K562 (cell line): ENCODE data around the gene KLHL29. TPM values are rescaled to one million over a fixed set of nuclear protein-coding genes. Genes with fewer than 3 reads are reported as not detected.
A peak's percentile ranks its signal among the peaks of the same experiment; 100 is the strongest.

Source experiments
- ATAC-seq: fragments of 200-7000 bp; cut with Tn5 transposase; 3 replicates; pipeline ENCODE4 v1.9.1; 2020; ENCODE audit warnings: moderate library complexity
- BruUV-seq: library from RNA; stranded (reverse); fragments of 400-500 nt; replicated peaks from 2 replicates; lab custom pipeline; 2021; lab: Mats Ljungman, UMichigan
- CTCF ChIA-PET: fragments of 300-600 bp; formaldehyde crosslinking; extraction: SDS; loops from one replicate; lab custom pipeline; 2021; ENCODE audit warnings: low intra/inter-chr PET ratio; lab: Yijun Ruan, JAX
- POLR2A ChIA-PET: fragments of 300-600, 350-650 bp; sonication (Branson Sonifier 250); formaldehyde crosslinking; extraction: SDS; loops from one replicate; lab custom pipeline; 2021; ENCODE audit warnings: antibody characterized with exemption, inconsistent platforms; lab: Yijun Ruan, JAX
- DNase-seq, 4 experiments: peaks; one replicate each; pipeline versions ENCODE4 v3.0.0 to v3.0.0-alpha.2; 2011 to 2018; ENCODE audit warnings: low spot score in 3 of 4, mixed read lengths in 3 of 4; ENCODE audit errors: extremely low read depth in 1 of 4
- FAIRE-seq: peaks from 2 replicates; lab custom pipeline; 2011; peaks lifted over from hg19 to GRCh38; lab: Jason Lieb, UNC
- H2AFZ ChIP-seq: 2 replicates; pipeline ENCODE4 v1.6.0; 2011; ENCODE audit warnings: low read depth, low read length, control low read depth, inconsistent platforms
- H3K27ac ChIP-seq: fragments of 200-600 bp; 3 replicates; pipeline ENCODE4 v1.8.0; 2011; ENCODE audit warnings: low read depth, mild to moderate bottlenecking, control low read depth, inconsistent platforms, low read length, moderate library complexity, mixed read lengths; ENCODE audit errors: extremely low read depth
- H3K27me3 ChIP-seq, 2 experiments: fragments of 300-600 bp in 1 of 2; 2 replicates in 1 of 2; 3 replicates in 1 of 2; pipeline versions ENCODE4 v1.6.0 to v1.8.0; 2011; ENCODE audit warnings: inconsistent platforms in 2 of 2, low read length in 2 of 2, mild to moderate bottlenecking in 1 of 2, mixed read lengths in 1 of 2, moderate library complexity in 1 of 2; ENCODE audit not compliant: control insufficient read depth in 2 of 2, insufficient read depth in 2 of 2
- H3K36me3 ChIP-seq: fragments of 300-600 bp; 3 replicates; pipeline ENCODE4 v1.8.0; 2011; ENCODE audit warnings: mild to moderate bottlenecking, low read length, inconsistent platforms; ENCODE audit not compliant: control insufficient read depth, insufficient read depth
- H3K4me1 ChIP-seq, 2 experiments: fragments of 200-600 bp in 1 of 2; replicated peaks in 1 of 2; 2 replicates in 1 of 2; 3 replicates in 1 of 2; pipeline versions ENCODE4 v1.5.1 to v1.8.0; 2011; ENCODE audit warnings: inconsistent platforms in 2 of 2, low read length in 2 of 2, mild to moderate bottlenecking in 1 of 2, mixed read lengths in 1 of 2, moderate library complexity in 1 of 2; ENCODE audit not compliant: control insufficient read depth in 2 of 2, insufficient read depth in 2 of 2
- H3K4me2 ChIP-seq: 2 replicates; pipeline ENCODE4 v1.6.1; 2011; ENCODE audit warnings: low read length, control low read depth, inconsistent platforms, mixed read lengths; ENCODE audit not compliant: insufficient read depth
- H3K4me3 ChIP-seq: fragments of 200-600 bp; sonication (generic), shearing (Covaris generic); 2 replicates; pipeline ENCODE4 v1.5.1; 2016; ENCODE audit warnings: control low read depth, inconsistent platforms
- H3K79me2 ChIP-seq: fragments of 200-600 bp; 3 replicates; pipeline ENCODE4 v1.8.0; 2011; ENCODE audit warnings: low read length, inconsistent platforms; ENCODE audit not compliant: control insufficient read depth, insufficient read depth
- H3K9ac ChIP-seq, 2 experiments: 2 replicates each; pipeline versions ENCODE4 v1.6.0 to v1.6.1; 2011; ENCODE audit warnings: low read depth in 2 of 2, low read length in 2 of 2, control low read depth in 1 of 2, inconsistent platforms in 1 of 2, mild to moderate bottlenecking in 1 of 2, mixed read lengths in 1 of 2; ENCODE audit not compliant: insufficient read depth in 1 of 2
- H3K9me1 ChIP-seq: one replicate; pipeline ENCODE4 v1.6.0; 2011; ENCODE audit warnings: inconsistent platforms, mild to moderate bottlenecking, low read length, moderate library complexity; ENCODE audit not compliant: control insufficient read depth, insufficient read depth
- H3K9me3 ChIP-seq: replicated peaks from 2 replicates; pipeline ENCODE4 v1.5.1; 2011; ENCODE audit warnings: low read depth, low read length, inconsistent platforms; ENCODE audit not compliant: control insufficient read depth, insufficient read depth
- H4K20me1 ChIP-seq: replicated peaks from 2 replicates; pipeline ENCODE4 v1.6.1; 2011; ENCODE audit warnings: low read length, inconsistent platforms, mixed read lengths; ENCODE audit not compliant: control insufficient read depth, insufficient read depth
- EZH2 ChIP-seq: IDR thresholded peaks from 2 replicates; pipeline ENCODE4 v1.6.1; 2012; ENCODE audit warnings: low read depth, mild to moderate bottlenecking, inconsistent platforms, low read length, borderline replicate concordance
- WGBS: fragments of 100-300 bp; shearing (Covaris generic); methylation state at CpG from one replicate; pipeline ENCODE4 v1.1.6; 2016; ENCODE audit warnings: low coverage, mixed read lengths; ENCODE audit not compliant: insufficient coverage; ENCODE audit errors: missing lambda C conversion rate; 5-methylcytosine and 5-hydroxymethylcytosine counted together
- in situ Hi-C: fragments of 300-500 bp; cut with MboI; formaldehyde crosslinking; loops from 4 replicates; pipeline ENCODE4 v1.15.0; 2018; ENCODE audit warnings: inconsistent platforms, mixed read lengths
- intact Hi-C: fragments of 100-400 bp; cut with micrococcal nuclease; formaldehyde crosslinking; loops from 2 replicates; pipeline ENCODE4 v1.14.2; 2022
- polyA plus RNA-seq, 8 experiments: library from polyadenylated mRNA; depleted of rRNA in 4 of 8; stranded (reverse) in 5 of 8; unstranded in 3 of 8; fragments of >200 nt; fragmentation: Nextera tagmentation in 2 of 8; fragmentation: Illumina TruSeq in 1 of 8; extraction: Ambion mirVana in 2 of 8; extraction: Trizol in 1 of 8; gene quantifications; 2 replicates each; pipeline versions ENCODE4 v1.2.1 to v1.2.3, GENCODE V29; 2011 to 2014; ENCODE audit warnings: inconsistent platforms in 1 of 8, missing spikeins in 1 of 8
- total RNA-seq, 7 experiments: library from RNA; depleted of rRNA in 6 of 7; stranded (reverse); fragments of >200 nt in 6 of 7; fragmentation: Illumina TruSeq in 2 of 7; extraction: Trizol in 2 of 7; gene quantifications; 2 replicates each; pipeline versions ENCODE4 v1.2.1 to v1.2.3, GENCODE V29; 2011 to 2021; ENCODE audit warnings: low replicate concordance in 1 of 7
- TF ChIP-seq, protein P1 (sequence below), 2 experiments: fragments of 450-650 bp in 1 of 2; IDR thresholded peaks; 2 replicates each; pipeline ENCODE4 v1.6.1; 2011 to 2017; ENCODE audit warnings: low read depth in 2 of 2, antibody characterized with exemption in 1 of 2, borderline replicate concordance in 1 of 2, low read length in 1 of 2, mild to moderate bottlenecking in 1 of 2, mixed read lengths in 1 of 2; ENCODE audit not compliant: control insufficient read depth in 1 of 2
- TF ChIP-seq, protein P2 (sequence below), 3 experiments: IDR thresholded peaks in 2 of 3; conservative IDR thresholded peaks in 1 of 3; 2 replicates each; pipeline ENCODE4 v1.5.1; 2011 to 2012; ENCODE audit warnings: low read length in 3 of 3, mild to moderate bottlenecking in 3 of 3, control low read depth in 2 of 3, improper control_type of control experiment in 1 of 3, inconsistent platforms in 1 of 3, low read depth in 1 of 3, mixed read lengths in 1 of 3, moderate library complexity in 1 of 3; ENCODE audit not compliant: insufficient read depth in 2 of 3

KLHL29 gene
- total and polyA plus RNA-seq, 9 of the 15 experiments (the other 6 are each of a cell fraction or from before 2014, with no cell fraction given): 0.03 to 0.31 (median 0.08) TPM; not detected in 1

DNA sequence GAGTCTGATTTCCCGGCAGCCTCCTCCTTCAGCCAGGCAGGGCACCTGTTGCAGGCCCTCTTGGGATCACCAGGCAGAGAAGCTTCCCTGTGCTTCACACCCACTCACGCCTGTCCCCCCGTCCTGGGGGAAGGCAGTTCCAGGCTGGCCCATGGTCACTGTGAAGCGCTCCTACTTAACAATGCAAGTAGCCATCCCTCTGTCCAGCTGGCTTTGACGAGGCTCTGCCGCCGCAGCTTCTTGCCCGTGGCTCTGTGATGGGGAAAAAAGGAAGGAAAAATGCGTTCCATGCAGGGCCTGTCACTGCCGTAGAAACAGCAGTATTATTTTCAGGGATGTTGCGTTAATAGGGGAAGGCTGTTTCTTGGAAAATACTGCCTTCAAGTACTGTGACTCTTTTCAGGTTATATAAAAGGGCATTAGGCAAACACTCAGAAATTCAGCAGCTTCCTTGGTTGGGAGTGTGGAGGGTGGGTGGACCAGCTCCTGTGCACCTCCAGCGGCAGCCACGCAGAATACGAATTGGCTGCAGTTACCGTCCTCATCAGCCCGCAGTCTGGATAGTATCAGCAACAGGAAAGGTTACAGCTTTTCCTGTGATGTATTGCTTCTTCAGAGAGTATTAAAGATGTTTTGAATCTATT lies 232.3 kb downstream of the KLHL29 start:
- no peak overlapping the region for H2AFZ ChIP-seq
- DNase-seq: peak in 2 of 4 experiments; percentile 16 to 42
- no peaks in the 10 kb centered on the region for H3K36me3 ChIP-seq
- peaks cover 37 to 77% of the 10 kb centered on the region in 2 experiments for H3K27me3 ChIP-seq
- WGBS: 3% methylated on average over 16 of the region's 16 CpGs
- no peaks in the 10 kb centered on the region for H3K79me2 ChIP-seq
- ChIA-PET POLR2A (no interaction called here), CTCF (no interaction called here)
- no peaks in the 10 kb centered on the region for H3K4me1 ChIP-seq
- TF ChIP-seq, protein P1, sequence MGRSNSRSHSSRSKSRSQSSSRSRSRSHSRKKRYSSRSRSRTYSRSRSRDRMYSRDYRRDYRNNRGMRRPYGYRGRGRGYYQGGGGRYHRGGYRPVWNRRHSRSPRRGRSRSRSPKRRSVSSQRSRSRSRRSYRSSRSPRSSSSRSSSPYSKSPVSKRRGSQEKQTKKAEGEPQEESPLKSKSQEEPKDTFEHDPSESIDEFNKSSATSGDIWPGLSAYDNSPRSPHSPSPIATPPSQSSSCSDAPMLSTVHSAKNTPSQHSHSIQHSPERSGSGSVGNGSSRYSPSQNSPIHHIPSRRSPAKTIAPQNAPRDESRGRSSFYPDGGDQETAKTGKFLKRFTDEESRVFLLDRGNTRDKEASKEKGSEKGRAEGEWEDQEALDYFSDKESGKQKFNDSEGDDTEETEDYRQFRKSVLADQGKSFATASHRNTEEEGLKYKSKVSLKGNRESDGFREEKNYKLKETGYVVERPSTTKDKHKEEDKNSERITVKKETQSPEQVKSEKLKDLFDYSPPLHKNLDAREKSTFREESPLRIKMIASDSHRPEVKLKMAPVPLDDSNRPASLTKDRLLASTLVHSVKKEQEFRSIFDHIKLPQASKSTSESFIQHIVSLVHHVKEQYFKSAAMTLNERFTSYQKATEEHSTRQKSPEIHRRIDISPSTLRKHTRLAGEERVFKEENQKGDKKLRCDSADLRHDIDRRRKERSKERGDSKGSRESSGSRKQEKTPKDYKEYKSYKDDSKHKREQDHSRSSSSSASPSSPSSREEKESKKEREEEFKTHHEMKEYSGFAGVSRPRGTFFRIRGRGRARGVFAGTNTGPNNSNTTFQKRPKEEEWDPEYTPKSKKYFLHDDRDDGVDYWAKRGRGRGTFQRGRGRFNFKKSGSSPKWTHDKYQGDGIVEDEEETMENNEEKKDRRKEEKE (IDR thresholded peaks at IDR 0.05; ENCODE audit: borderline replicate concordance in 1 of 2, control insufficient read depth in 1 of 2, low read depth in 2 of 2, low read length in 1 of 2): no peak
- TF ChIP-seq EZH2: peak; percentile 49; the same call in 1 of the 2 replicates
- TF ChIP-seq, protein P2, sequence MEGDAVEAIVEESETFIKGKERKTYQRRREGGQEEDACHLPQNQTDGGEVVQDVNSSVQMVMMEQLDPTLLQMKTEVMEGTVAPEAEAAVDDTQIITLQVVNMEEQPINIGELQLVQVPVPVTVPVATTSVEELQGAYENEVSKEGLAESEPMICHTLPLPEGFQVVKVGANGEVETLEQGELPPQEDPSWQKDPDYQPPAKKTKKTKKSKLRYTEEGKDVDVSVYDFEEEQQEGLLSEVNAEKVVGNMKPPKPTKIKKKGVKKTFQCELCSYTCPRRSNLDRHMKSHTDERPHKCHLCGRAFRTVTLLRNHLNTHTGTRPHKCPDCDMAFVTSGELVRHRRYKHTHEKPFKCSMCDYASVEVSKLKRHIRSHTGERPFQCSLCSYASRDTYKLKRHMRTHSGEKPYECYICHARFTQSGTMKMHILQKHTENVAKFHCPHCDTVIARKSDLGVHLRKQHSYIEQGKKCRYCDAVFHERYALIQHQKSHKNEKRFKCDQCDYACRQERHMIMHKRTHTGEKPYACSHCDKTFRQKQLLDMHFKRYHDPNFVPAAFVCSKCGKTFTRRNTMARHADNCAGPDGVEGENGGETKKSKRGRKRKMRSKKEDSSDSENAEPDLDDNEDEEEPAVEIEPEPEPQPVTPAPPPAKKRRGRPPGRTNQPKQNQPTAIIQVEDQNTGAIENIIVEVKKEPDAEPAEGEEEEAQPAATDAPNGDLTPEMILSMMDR (IDR thresholded peaks at IDR 0.05 in 2 of 3, conservative IDR thresholded peaks at IDR 0.05 in 1 of 3; ENCODE audit: insufficient read depth in 2 of 3, low read depth in 1 of 3, low read length in 3 of 3): peak in 2 of 3 experiments; percentile 28 to 37; a peak in 4 of 6 replicates
- intact Hi-C loops: no loop called here
- H4K20me1 ChIP-seq: peaks cover 4% of the 10 kb centered on the region; the same call in 1 of the 2 replicates
- no peaks in the 10 kb centered on the region for H3K9me1 ChIP-seq
- FAIRE-seq: peak; percentile 61
- in situ Hi-C loops: no loop called here
- peak; percentile 83 for ATAC-seq
- no peak overlapping the region for H3K9ac ChIP-seq
- no peak overlapping the region for H3K4me3 ChIP-seq
- H3K9me3 ChIP-seq: no peaks in the 10 kb centered on the region
- no peak overlapping the region for H3K4me2 ChIP-seq
- no peak overlapping the region for H3K27ac ChIP-seq
- BruUV-seq: no TSS peak
